COLO668 (cell line): ENCODE data around the gene PCSK7.

Experiments
- DNase-seq: peaks from one replicate; lab custom pipeline; 2025; ENCODE audit not compliant: unreplicated experiment; lab: John Stamatoyannopoulos, UW

PCSK7 gene

GRCh38 chr11:117230999-117231841 lies 653 bp downstream of the PCSK7 start:
- no peak for DNase-seq

- DNase-seq: no peak
Measured at GRCh38 chr11:117230286-117230961, 1.4 kb downstream of the PCSK7 start.

- no peak for DNase-seq
Measured at GRCh38 chr11:117229931-117230285, 2.0 kb downstream of the PCSK7 start.

GRCh38 chr11:117229411-117229810 lies 2.5 kb downstream of the PCSK7 start:
- DNase-seq: no peak

GRCh38 chr11:117228091-117228490 lies 3.8 kb downstream of the PCSK7 start:
- no peak for DNase-seq

GRCh38 chr11:117226388-117227385 lies 5.2 kb downstream of the PCSK7 start:
- DNase-seq: peak; percentile 46

GRCh38 chr11:117225553-117226170 lies 6.2 kb downstream of the PCSK7 start:
- DNase-seq: no peak

GRCh38 chr11:117223741-117224689 lies 7.9 kb downstream of the PCSK7 start:
- DNase-seq: no peak

- DNase-seq: no peak
Measured at GRCh38 chr11:117222991-117223740, 8.7 kb downstream of the PCSK7 start.

- peak; percentile 54 for DNase-seq
Measured at GRCh38 chr11:117221775-117222517, 9.9 kb downstream of the PCSK7 start.

- no peak for DNase-seq
Measured at GRCh38 chr11:117220999-117221774, 10.7 kb downstream of the PCSK7 start.

- DNase-seq: no peak
Measured at GRCh38 chr11:117220568-117220967, 11.3 kb downstream of the PCSK7 start.

GRCh38 chr11:117219995-117220394 lies 11.9 kb downstream of the PCSK7 start:
- DNase-seq: no peak

- DNase-seq: no peak
Measured at GRCh38 chr11:117219455-117219854, 12.4 kb downstream of the PCSK7 start.

- no peak for DNase-seq
Measured at GRCh38 chr11:117219001-117219400, 12.9 kb downstream of the PCSK7 start.

GRCh38 chr11:117218133-117218915 lies 13.5 kb downstream of the PCSK7 start:
- no peak for DNase-seq
